GM12872 (cell line): ENCODE measurements around the gene FRMD4A.
A peak's percentile ranks its signal among the peaks of the same experiment; 100 is the strongest.

Experiments used
- TF ChIP-seq, protein P1 (sequence below): IDR thresholded peaks from 3 replicates; pipeline ENCODE4 v1.5.1; 2011; ENCODE audit warnings: low read depth, mild to moderate bottlenecking, low read length, moderate library complexity; ENCODE audit not compliant: insufficient read depth

The FRMD4A gene

DNA sequence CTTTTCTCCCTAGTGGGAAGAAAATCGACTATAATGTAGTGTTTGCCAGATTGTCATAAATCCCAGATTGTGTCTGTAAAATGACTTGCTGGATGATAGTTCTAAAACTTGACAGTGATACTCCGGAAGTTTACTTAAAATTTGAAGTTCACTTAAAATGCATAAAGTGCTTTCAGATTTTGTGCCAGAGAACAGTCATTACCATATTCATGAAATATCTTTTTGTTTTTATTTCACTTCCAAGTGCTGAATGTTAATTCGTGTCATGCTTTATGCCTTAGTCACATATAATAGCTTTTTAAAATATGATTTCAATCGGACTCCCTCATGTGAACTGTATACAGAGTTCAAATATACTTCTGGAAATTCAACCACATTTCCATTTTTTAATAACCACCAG is 713.6 kb downstream of the FRMD4A start:
- TF ChIP-seq, protein P1, sequence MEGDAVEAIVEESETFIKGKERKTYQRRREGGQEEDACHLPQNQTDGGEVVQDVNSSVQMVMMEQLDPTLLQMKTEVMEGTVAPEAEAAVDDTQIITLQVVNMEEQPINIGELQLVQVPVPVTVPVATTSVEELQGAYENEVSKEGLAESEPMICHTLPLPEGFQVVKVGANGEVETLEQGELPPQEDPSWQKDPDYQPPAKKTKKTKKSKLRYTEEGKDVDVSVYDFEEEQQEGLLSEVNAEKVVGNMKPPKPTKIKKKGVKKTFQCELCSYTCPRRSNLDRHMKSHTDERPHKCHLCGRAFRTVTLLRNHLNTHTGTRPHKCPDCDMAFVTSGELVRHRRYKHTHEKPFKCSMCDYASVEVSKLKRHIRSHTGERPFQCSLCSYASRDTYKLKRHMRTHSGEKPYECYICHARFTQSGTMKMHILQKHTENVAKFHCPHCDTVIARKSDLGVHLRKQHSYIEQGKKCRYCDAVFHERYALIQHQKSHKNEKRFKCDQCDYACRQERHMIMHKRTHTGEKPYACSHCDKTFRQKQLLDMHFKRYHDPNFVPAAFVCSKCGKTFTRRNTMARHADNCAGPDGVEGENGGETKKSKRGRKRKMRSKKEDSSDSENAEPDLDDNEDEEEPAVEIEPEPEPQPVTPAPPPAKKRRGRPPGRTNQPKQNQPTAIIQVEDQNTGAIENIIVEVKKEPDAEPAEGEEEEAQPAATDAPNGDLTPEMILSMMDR = no peak

DNA sequence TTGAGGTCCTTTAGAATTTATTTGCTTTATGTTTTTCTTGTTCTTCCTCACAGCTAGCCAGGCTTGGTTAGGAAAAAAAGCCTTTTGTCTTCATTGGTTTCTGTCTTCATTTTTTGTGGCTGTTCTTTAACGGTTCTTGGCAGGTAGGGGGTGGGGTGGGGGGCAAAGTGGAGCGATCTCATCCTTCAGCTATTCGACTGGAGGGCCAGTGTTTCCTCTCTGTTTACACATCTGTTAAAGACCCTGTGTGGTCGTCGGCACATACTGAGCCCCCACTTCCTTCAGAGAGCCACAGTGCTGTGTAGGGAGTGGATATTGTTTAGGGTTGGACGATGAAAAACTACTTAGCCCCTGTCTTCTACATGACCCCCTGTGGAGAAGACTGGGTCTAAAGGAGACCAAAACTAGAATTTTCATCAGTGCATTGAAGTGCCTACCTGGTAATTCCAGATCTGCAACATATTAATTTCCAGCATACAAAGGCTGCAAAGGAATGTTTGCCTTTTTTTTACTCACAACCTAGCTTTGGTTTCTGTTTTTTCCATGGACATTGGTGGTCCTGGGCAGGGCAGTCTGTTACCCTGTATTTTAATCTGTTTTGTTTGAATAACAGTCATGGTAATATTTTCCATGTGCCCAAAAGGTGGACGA is 714.9 kb downstream of the FRMD4A start:
- TF ChIP-seq, protein P1 = no peak

DNA sequence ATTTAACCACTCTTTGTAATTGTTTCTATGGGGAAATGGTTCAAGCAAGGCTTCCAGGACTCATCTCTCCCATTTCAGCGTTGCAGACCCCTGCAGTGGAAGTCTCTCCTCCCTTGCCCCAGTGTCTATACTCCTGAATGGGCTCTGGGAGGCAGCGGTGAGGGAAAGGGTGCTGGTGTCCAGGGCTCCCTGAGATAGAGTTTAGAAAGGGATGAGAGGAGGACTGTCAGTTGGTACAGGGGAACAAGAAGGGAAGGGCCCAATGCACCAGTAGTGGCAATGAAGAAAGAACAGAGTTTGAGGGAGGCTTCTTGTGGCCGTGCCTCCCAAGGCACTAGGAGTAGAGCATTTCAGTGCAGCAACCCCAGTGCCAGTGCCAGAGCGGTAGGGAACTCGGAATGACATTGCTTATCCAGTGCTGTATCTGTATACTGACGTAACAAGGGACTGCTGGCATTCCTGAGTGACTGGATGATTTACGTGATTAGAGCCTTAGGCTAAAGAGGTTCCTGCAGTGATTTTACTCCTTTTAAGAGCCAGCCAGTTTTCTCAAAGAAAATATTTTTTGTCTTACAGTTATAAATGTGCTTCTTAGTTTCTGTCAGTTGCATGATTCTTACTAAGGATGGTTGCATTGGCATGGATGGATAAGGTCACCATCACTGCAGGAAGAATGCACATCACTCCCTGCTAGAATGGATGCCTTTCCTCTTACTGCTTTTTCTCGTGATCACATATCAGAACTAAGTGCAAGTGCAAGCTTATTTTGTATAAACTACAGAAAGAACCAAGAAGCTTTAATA is 716.0 kb downstream of the FRMD4A start:
- TF ChIP-seq, protein P1 = no peak

DNA sequence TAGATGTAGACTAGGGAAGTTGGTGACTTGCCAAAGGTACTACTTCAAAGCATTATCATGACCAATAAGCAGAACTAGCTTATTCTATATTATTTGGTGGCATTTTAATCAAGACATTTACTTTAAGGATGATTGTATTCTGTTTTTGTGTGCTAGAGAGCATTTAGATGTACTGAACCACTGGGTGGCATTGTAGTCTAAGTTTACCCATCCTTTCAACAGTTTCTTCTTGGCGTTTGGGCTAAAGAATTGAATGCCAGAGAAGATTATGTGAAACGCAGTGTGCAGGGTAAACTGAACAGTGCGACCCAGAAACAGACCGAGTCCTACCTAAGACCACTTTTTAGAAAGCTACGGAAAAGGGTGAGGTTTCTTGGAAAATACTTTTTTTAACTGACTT is 717.2 kb downstream of the FRMD4A start:
- TF ChIP-seq, protein P1 = peak; percentile 28; the same call in 1 of the 3 replicates

DNA sequence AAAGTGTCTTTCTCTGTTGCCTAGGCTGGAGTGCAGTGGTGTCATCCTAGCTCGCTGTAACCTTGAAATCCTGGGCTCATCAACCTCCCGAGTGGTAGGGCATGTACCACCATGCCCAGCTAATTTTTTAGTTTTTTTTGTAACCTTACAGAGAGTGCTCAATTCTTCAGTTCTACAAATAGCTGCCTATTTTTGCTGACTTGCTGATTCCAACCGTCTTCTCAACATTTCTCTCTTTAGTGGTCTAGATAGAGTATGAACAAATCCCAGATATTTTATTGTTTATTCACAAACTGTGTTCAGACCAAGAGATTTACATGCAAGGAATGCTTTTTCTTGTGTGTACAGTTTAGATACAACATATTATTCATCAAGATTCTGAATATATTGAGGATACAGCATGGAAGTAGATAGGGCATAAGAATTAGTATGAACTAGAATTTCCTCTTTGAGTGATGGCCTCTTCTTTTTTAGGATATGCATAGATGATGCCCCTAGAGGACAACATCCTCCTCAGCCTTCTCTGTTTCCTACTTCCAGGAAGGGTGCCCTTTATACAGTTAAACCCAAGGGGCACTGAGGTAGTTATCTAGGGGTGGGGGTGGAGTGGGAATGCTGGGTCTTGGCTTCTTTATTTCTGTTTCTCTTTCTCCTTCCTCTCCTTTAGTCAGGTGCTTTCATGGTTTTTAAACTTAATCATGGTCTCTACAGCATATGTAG is 717.9 kb downstream of the FRMD4A start:
- TF ChIP-seq, protein P1 = no peak

DNA sequence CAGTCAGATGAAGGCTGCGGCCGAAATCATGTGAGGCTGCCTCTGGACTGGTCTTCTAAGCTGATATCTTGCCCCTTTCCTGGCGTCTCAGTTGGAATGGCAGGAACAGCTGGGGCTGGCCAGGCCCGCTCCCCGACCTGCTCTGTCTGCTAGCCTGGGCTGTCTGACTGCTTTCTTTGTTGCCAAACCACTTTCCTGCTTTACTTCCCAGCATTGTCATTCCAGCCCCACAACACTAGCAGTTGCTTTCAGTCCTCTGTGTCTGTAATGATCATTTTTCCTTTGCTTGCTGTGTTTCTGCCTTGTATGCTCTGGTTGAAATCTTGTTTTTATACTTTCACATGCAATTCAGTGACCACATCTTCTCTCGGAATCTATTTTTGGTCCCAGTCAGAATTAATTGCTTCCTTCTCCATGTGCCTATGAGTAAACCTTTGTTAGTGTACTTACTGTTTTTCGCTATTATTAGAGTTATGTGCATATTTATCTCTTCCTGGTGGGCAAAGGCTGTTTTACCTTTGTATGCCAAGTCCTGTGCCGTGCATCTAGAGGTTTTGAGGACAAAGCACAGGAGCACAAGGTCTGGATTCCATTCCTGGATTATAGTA is 722.4 kb downstream of the FRMD4A start:
- TF ChIP-seq, protein P1 = no peak
